GM12878 (cell line): Measurements from ENCODE around the gene STK40. TPM values are rescaled to one million over a fixed set of nuclear protein-coding genes. Genes with fewer than 3 reads are reported as not detected.

Experiments
- ATAC-seq: fragments of 200-7000 bp; cut with Tn5 transposase; 3 replicates; pipeline ENCODE4 v1.9.1; 2020; ENCODE audit warnings: mild to moderate bottlenecking, moderate library complexity
- BruUV-seq: library from RNA; stranded (reverse); fragments of 400-500 nt; replicated peaks from 2 replicates; lab custom pipeline; 2021; lab: Mats Ljungman, UMichigan
- CTCF ChIA-PET: fragments of 300-600 bp; sonication (Branson Sonifier 250); formaldehyde crosslinking; extraction: SDS; loops from one replicate; lab custom pipeline; 2021; ENCODE audit warnings: inconsistent platforms; lab: Yijun Ruan, JAX
- POLR2A ChIA-PET: fragments of 350-600 bp; formaldehyde crosslinking; extraction: SDS; loops from one replicate; lab custom pipeline; 2021; ENCODE audit warnings: inconsistent platforms; lab: Charles Lee
- RAD21 ChIA-PET: fragments of 300-600 bp; sonication (Branson Sonifier 250); formaldehyde crosslinking; loops from one replicate; lab custom pipeline; 2023; ENCODE audit warnings: antibody characterized with exemption; ENCODE audit not compliant: unreplicated experiment; lab: Charles Lee
- SMC1A ChIA-PET: fragments of 300-600 bp; sonication (Branson Sonifier 250); formaldehyde crosslinking; loops from one replicate; lab custom pipeline; 2023; ENCODE audit not compliant: unreplicated experiment, uncharacterized antibody; lab: Charles Lee
- DNase-seq: peaks from one replicate; pipeline ENCODE4 v3.0.0-alpha.2; 2011; ENCODE audit warnings: low read depth, low spot score
- FAIRE-seq: peaks from 3 replicates; lab custom pipeline; 2011; peaks lifted over from hg19 to GRCh38; lab: Jason Lieb, UNC
- H2AFZ ChIP-seq: 2 replicates; pipeline ENCODE4 v1.6.0; 2011; ENCODE audit warnings: low read depth, low read length, control low read depth; ENCODE audit not compliant: control insufficient read depth
- H3K27ac ChIP-seq: 2 replicates; pipeline ENCODE4 v1.5.1; 2011; ENCODE audit warnings: control low read depth; ENCODE audit not compliant: control insufficient read depth, insufficient read depth
- H3K27me3 ChIP-seq, 2 experiments: replicated peaks in 1 of 2; 2 replicates each; pipeline versions ENCODE4 v1.6.0 to v1.6.1; 2011; ENCODE audit warnings: low read length in 1 of 2; ENCODE audit not compliant: control insufficient read depth in 2 of 2, insufficient read depth in 2 of 2
- H3K36me3 ChIP-seq, 2 experiments: 2 replicates each; pipeline ENCODE4 v1.5.1; 2011; ENCODE audit warnings: low read length in 1 of 2; ENCODE audit not compliant: control insufficient read depth in 2 of 2, insufficient read depth in 2 of 2
- H3K4me1 ChIP-seq: 2 replicates; pipeline ENCODE4 v1.6.1; 2011; ENCODE audit warnings: mild to moderate bottlenecking, low read length, moderate library complexity, mixed read lengths; ENCODE audit not compliant: control insufficient read depth, insufficient read depth
- H3K4me2 ChIP-seq: 2 replicates; pipeline ENCODE4 v1.6.0; 2011; ENCODE audit warnings: control low read depth; ENCODE audit not compliant: control insufficient read depth, insufficient read depth
- H3K4me3 ChIP-seq: fragments of 200-600 bp; sonication (generic); 2 replicates; pipeline ENCODE4 v1.5.1; 2016
- H3K79me2 ChIP-seq: 2 replicates; pipeline ENCODE4 v1.6.0; 2011; ENCODE audit warnings: low read length; ENCODE audit not compliant: control insufficient read depth, insufficient read depth
- H3K9ac ChIP-seq: 2 replicates; pipeline ENCODE4 v1.8.0; 2011; ENCODE audit warnings: low read length, control low read depth, mixed read lengths; ENCODE audit not compliant: control insufficient read depth, insufficient read depth
- H3K9me3 ChIP-seq: replicated peaks from 3 replicates; pipeline ENCODE4 v1.5.1; 2011; ENCODE audit warnings: mild to moderate bottlenecking, low read length; ENCODE audit not compliant: control insufficient read depth, insufficient read depth
- H4K20me1 ChIP-seq: 2 replicates; pipeline ENCODE4 v1.6.0; 2011; ENCODE audit not compliant: control insufficient read depth, insufficient read depth
- CBX5 ChIP-seq: sonication (generic); IDR thresholded peaks from 2 replicates; pipeline ENCODE4 v1.6.1; 2016; ENCODE audit warnings: low read depth, moderate library complexity, mild to moderate bottlenecking, inconsistent platforms
- CREM ChIP-seq: IDR thresholded peaks from 2 replicates; pipeline ENCODE4 v1.6.1; 2014; ENCODE audit warnings: antibody characterized with exemption, low read depth
- MYC ChIP-seq: IDR thresholded peaks from 2 replicates; pipeline ENCODE4 v1.6.1; 2011; ENCODE audit warnings: mild to moderate bottlenecking, low read length, moderate library complexity, inconsistent platforms; ENCODE audit not compliant: insufficient read depth, insufficient replicate concordance, insufficient read length, severe bottlenecking
- NFXL1 ChIP-seq: fragments of 450-650 bp; IDR thresholded peaks from 2 replicates; pipeline ENCODE4 v1.6.1; 2017; ENCODE audit warnings: antibody characterized with exemption, mild to moderate bottlenecking, borderline replicate concordance
- PML ChIP-seq: IDR thresholded peaks from 2 replicates; pipeline ENCODE4 v1.6.1; 2012; ENCODE audit warnings: low read length, inconsistent platforms
- WGBS: methylation state at CpG from one replicate; pipeline ENCODE4 v1.1.6; 2016; ENCODE audit warnings: low lambda C conversion rate; ENCODE audit not compliant: insufficient replicate concordance, insufficient coverage; ENCODE audit errors: missing lambda C conversion rate; 5-methylcytosine and 5-hydroxymethylcytosine counted together
- in situ Hi-C: fragments of 300-500 bp; cut with MboI; formaldehyde crosslinking; loops from 9 replicates; pipeline ENCODE4 v1.14.3; 2018; ENCODE audit warnings: mixed read lengths
- intact Hi-C: fragments of 100-400 bp; cut with micrococcal nuclease; formaldehyde crosslinking; loops from one replicate; pipeline ENCODE4 v1.14.2; 2022; ENCODE audit not compliant: unreplicated experiment
- polyA plus RNA-seq, 11 experiments: library from polyadenylated mRNA; depleted of rRNA in 4 of 11; unstranded in 6 of 11; stranded (reverse) in 5 of 11; fragments of >200 nt; fragmentation: Nextera tagmentation in 4 of 11; fragmentation: Illumina TruSeq in 1 of 11; extraction: Ambion mirVana in 4 of 11; extraction: Trizol in 1 of 11; gene quantifications; 1 replicate in 1 of 11; 2 replicates in 10 of 11; pipeline versions ENCODE4 v1.2.1 to v1.2.3, GENCODE V29; 2011 to 2016; ENCODE audit warnings: inconsistent platforms in 2 of 11, missing spikeins in 2 of 11, low read depth in 1 of 11
- total RNA-seq, 4 experiments: library from RNA; depleted of rRNA in 3 of 4; stranded (reverse); fragments of >200 nt in 3 of 4; fragmentation: Illumina TruSeq in 1 of 4; extraction: Trizol in 1 of 4; gene quantifications; 2 replicates each; pipeline versions ENCODE4 v1.2.1 to v1.2.3, GENCODE V29; 2013 to 2021
- TF ChIP-seq, protein P1 (sequence below): fragments of 450-650 bp; formaldehyde crosslinking; IDR thresholded peaks from 2 replicates; pipeline ENCODE4 v1.5.0; 2022; ENCODE audit warnings: mild to moderate bottlenecking, missing genetic modification characterization
- TF ChIP-seq, protein P2 (sequence below): fragments of 450-650 bp; IDR thresholded peaks from 2 replicates; pipeline ENCODE4 v1.6.1; 2017; ENCODE audit warnings: mild to moderate bottlenecking, moderate library complexity
- TF ChIP-seq, protein P3 (sequence below): fragments of 450-650 bp; IDR thresholded peaks from 2 replicates; pipeline ENCODE4 v1.6.1; 2016; ENCODE audit warnings: mild to moderate bottlenecking

Gene STK40
- total and polyA plus RNA-seq, 10 of the 15 experiments (the other 5 are each of a cell fraction or from before 2014, with no cell fraction given), result 0.27 to 51.0 (median 29.5) TPM

DNA sequence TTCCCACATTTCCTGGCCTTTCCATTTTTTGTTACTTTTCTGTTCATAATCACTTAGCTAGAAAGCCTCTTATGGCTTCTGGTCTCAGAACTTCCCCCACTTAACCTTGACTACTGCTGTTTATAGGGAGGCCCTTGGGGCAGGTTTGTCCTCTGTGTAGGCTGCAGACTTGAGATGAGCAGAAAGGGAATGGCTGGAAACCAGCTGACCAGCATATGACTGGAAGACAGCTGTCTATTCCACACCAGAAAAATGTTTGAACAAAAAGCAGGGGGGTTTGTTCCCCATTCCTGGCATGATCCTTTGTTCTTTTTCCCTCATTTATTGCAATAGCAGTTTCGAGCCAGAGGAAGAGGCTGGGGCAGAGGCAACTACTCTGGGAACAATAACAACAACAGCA is 84.5 kb downstream of the STK40 start (continued):
- no peak for TF ChIP-seq MYC
- TF ChIP-seq, protein P1, sequence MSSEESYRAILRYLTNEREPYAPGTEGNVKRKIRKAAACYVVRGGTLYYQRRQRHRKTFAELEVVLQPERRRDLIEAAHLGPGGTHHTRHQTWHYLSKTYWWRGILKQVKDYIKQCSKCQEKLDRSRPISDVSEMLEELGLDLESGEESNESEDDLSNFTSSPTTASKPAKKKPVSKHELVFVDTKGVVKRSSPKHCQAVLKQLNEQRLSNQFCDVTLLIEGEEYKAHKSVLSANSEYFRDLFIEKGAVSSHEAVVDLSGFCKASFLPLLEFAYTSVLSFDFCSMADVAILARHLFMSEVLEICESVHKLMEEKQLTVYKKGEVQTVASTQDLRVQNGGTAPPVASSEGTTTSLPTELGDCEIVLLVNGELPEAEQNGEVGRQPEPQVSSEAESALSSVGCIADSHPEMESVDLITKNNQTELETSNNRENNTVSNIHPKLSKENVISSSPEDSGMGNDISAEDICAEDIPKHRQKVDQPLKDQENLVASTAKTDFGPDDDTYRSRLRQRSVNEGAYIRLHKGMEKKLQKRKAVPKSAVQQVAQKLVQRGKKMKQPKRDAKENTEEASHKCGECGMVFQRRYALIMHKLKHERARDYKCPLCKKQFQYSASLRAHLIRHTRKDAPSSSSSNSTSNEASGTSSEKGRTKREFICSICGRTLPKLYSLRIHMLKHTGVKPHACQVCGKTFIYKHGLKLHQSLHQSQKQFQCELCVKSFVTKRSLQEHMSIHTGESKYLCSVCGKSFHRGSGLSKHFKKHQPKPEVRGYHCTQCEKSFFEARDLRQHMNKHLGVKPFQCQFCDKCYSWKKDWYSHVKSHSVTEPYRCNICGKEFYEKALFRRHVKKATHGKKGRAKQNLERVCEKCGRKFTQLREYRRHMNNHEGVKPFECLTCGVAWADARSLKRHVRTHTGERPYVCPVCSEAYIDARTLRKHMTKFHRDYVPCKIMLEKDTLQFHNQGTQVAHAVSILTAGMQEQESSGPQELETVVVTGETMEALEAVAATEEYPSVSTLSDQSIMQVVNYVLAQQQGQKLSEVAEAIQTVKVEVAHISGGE (CRISPR knock-in tag), result no peak

DNA sequence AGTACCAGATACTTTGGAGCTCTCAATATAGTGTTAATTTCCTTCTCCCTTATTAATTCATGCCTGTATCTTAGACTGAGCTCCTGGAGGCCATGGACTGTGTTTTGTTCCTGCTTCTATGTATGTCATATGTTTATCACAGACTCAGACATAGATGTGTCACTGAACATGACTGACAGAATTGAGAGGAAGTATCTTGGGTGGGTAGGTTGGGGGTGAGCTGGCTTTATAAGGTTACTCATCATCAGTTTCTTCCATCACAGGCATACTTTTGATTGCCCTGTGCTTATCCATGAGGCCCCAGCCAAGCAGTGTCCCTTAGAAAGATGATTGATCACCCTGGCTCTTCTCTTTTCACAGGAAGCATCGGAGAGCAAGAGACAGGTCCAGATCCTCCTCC is 85.2 kb downstream of the STK40 start:
- H2AFZ ChIP-seq, result no peak overlapping the region
- H4K20me1 ChIP-seq, result no peaks in the 10 kb centered on the region
- H3K4me1 ChIP-seq, result peaks cover 10% of the 10 kb centered on the region
- no peaks in the 10 kb centered on the region for H3K9me3 ChIP-seq
- RAD21 ChIA-PET, result interaction anchor here (0.8 kb wide), 1 partner anchor 151 kb away, joined by 5 read pairs; the partner anchor contains the start of gene TRAPPC3
- no peak for FAIRE-seq
- in situ Hi-C loops, result no loop called here
- no TSS peak for BruUV-seq
- intact Hi-C loops, result no loop called here
- DNase-seq, result no peak
- H3K9ac ChIP-seq, result no peak overlapping the region
- no peaks in the 10 kb centered on the region for H3K27me3 ChIP-seq
- no peak for ATAC-seq
- no peaks in the 10 kb centered on the region for H3K79me2 ChIP-seq
- H3K4me2 ChIP-seq, result no peak overlapping the region
- no peak overlapping the region for H3K4me3 ChIP-seq
- POLR2A ChIA-PET, result interaction anchor here (0.6 to 1.3 kb wide), 3 partner anchors 11 to 151 kb away, joined by 3 to 5 read pairs (median 4); partner anchors contain the start of gene TRAPPC3
- WGBS, result 100% methylated on average over 1 of the region's 1 CpG
- peaks cover 29 to 47% of the 10 kb centered on the region in 2 experiments for H3K36me3 ChIP-seq
- H3K27ac ChIP-seq, result no peak overlapping the region
- SMC1A ChIA-PET, result interaction anchor here (0.8 to 1.5 kb wide), 5 partner anchors 13 to 151 kb away, joined by 3 to 7 read pairs (median 5); partner anchors contain the start of gene TRAPPC3
- CTCF ChIA-PET, result interaction anchor here (0.9 to 2.3 kb wide), 6 partner anchors 13 to 151 kb away, joined by 3 to 13 read pairs (median 4); partner anchors contain the start of gene TRAPPC3
- TF ChIP-seq, protein P2, sequence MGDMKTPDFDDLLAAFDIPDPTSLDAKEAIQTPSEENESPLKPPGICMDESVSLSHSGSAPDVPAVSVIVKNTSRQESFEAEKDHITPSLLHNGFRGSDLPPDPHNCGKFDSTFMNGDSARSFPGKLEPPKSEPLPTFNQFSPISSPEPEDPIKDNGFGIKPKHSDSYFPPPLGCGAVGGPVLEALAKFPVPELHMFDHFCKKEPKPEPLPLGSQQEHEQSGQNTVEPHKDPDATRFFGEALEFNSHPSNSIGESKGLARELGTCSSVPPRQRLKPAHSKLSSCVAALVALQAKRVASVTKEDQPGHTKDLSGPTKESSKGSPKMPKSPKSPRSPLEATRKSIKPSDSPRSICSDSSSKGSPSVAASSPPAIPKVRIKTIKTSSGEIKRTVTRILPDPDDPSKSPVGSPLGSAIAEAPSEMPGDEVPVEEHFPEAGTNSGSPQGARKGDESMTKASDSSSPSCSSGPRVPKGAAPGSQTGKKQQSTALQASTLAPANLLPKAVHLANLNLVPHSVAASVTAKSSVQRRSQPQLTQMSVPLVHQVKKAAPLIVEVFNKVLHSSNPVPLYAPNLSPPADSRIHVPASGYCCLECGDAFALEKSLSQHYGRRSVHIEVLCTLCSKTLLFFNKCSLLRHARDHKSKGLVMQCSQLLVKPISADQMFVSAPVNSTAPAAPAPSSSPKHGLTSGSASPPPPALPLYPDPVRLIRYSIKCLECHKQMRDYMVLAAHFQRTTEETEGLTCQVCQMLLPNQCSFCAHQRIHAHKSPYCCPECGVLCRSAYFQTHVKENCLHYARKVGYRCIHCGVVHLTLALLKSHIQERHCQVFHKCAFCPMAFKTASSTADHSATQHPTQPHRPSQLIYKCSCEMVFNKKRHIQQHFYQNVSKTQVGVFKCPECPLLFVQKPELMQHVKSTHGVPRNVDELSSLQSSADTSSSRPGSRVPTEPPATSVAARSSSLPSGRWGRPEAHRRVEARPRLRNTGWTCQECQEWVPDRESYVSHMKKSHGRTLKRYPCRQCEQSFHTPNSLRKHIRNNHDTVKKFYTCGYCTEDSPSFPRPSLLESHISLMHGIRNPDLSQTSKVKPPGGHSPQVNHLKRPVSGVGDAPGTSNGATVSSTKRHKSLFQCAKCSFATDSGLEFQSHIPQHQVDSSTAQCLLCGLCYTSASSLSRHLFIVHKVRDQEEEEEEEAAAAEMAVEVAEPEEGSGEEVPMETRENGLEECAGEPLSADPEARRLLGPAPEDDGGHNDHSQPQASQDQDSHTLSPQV, result no peak
- no peak for TF ChIP-seq CREM
- no peak for TF ChIP-seq CBX5
- TF ChIP-seq NFXL1, result no peak
- no peak for TF ChIP-seq PML
- TF ChIP-seq, protein P3, sequence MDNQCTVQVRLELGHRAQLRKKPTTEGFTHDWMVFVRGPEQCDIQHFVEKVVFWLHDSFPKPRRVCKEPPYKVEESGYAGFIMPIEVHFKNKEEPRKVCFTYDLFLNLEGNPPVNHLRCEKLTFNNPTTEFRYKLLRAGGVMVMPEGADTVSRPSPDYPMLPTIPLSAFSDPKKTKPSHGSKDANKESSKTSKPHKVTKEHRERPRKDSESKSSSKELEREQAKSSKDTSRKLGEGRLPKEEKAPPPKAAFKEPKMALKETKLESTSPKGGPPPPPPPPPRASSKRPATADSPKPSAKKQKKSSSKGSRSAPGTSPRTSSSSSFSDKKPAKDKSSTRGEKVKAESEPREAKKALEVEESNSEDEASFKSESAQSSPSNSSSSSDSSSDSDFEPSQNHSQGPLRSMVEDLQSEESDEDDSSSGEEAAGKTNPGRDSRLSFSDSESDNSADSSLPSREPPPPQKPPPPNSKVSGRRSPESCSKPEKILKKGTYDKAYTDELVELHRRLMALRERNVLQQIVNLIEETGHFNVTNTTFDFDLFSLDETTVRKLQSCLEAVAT, result no peak
